Upper lobe of left lung (tissue), 4 donors: ENCODE results near the gene SIDT2.

ENCODE experiments used
- CTCF ChIP-seq, 6 experiments: fragments of 450-650 bp in 4 of 6; fragments of 200-600 bp in 2 of 6; sonication (generic) in 2 of 6; IDR thresholded peaks; one replicate each; pipeline ENCODE4 v1.5.1; 2016 to 2019; ENCODE audit warnings: antibody characterized with exemption in 6 of 6
- EP300 ChIP-seq, 4 donors: sonication (generic); formaldehyde crosslinking; IDR thresholded peaks; one replicate each; pipeline ENCODE4 v1.5.1; 2017; ENCODE audit warnings: antibody characterized with exemption in 4 of 4, control low read depth in 2 of 4
- POLR2A ChIP-seq, 4 donors: fragments of 450-650 bp; IDR thresholded peaks; one replicate each; pipeline ENCODE4 v1.5.1; 2016 to 2017; ENCODE audit warnings: antibody characterized with exemption in 4 of 4, mild to moderate bottlenecking in 2 of 4

- TF ChIP-seq CTCF (IDR thresholded peaks at IDR 0.05) (no peak), EP300 (IDR thresholded peaks at IDR 0.05) (no peak), POLR2A (IDR thresholded peaks at IDR 0.05) (no peak)
Measured at GRCh38 chr11:117221775-117222517, 43.4 kb downstream of the SIDT2 start.
